ENCODE measurements around the gene RNF111. TPM values are rescaled to one million over a fixed set of nuclear protein-coding genes. Genes with fewer than 3 reads are reported as not detected.
A peak's percentile ranks its signal among the peaks of the same experiment; 100 is the strongest.

RNF111 gene
- total and polyA plus RNA-seq, 2 of the 13 experiments (the other 11 are each of a cell fraction or from before 2014, with no cell fraction given), result 12.1 to 23.1 TPM

GRCh38 chr15:58987491-58988005, at the start of gene RNF111 (continued):
- TF ChIP-seq FUBP1 (CRISPR knock-in tag; IDR thresholded peaks at IDR 0.05; ENCODE audit: borderline replicate concordance) (no peak), ZNF564 (CRISPR knock-in tag; IDR thresholded peaks at IDR 0.05) (peak; percentile 22; the same call in 1 of the 2 replicates), KAT8 (CRISPR knock-in tag; IDR thresholded peaks at IDR 0.05) (peak; percentile 73), IRF9 (CRISPR knock-in tag; IDR thresholded peaks at IDR 0.05; ENCODE audit: borderline replicate concordance) (no peak; the same call in 1 of the 2 replicates), ZNF350 (CRISPR knock-in tag; IDR thresholded peaks at IDR 0.05; ENCODE audit: borderline replicate concordance, low read depth) (peak; percentile 88), HNRNPLL (IDR thresholded peaks at IDR 0.05; ENCODE audit: low read depth, low read length, poor library complexity, severe bottlenecking) (peak; percentile 90), CCDC6 (CRISPR knock-in tag; IDR thresholded peaks at IDR 0.05) (no peak), THYN1 (CRISPR knock-in tag; IDR thresholded peaks at IDR 0.05; ENCODE audit: borderline replicate concordance, low read depth) (no peak), ATAD3A (CRISPR knock-in tag; IDR thresholded peaks at IDR 0.05) (no peak), XBP1 (CRISPR knock-in tag; IDR thresholded peaks at IDR 0.05) (no peak), CENPT (CRISPR knock-in tag; IDR thresholded peaks at IDR 0.05; ENCODE audit: low read depth) (no peak), ZNF264 (CRISPR knock-in tag; IDR thresholded peaks at IDR 0.05) (no peak), DPF2 (CRISPR knock-in tag; IDR thresholded peaks at IDR 0.05; ENCODE audit: borderline replicate concordance, low read depth) (no peak), ZNF230 (CRISPR knock-in tag; IDR thresholded peaks at IDR 0.05) (no peak), NFRKB (IDR thresholded peaks at IDR 0.05) (no peak), ZNF234 (CRISPR knock-in tag; conservative IDR thresholded peaks at IDR 0.05) (no peak), THAP9 (CRISPR knock-in tag; IDR thresholded peaks at IDR 0.05; ENCODE audit: borderline replicate concordance) (peak; percentile 79; the same call in 1 of the 2 replicates), ATF1 (CRISPR knock-in tag; IDR thresholded peaks at IDR 0.05) (no peak), ZNF550 (CRISPR knock-in tag; IDR thresholded peaks at IDR 0.05; ENCODE audit: borderline replicate concordance) (0 out of 2 replicates have a peak, but pooled peaks have one; percentile 38), NFYB (CRISPR knock-in tag; IDR thresholded peaks at IDR 0.05) (no peak), ZNF589 (CRISPR knock-in tag; conservative IDR thresholded peaks at IDR 0.05) (no peak), ATF7-NPFF (CRISPR knock-in tag; IDR thresholded peaks at IDR 0.05; ENCODE audit: low read depth) (no peak), FLYWCH1 (CRISPR knock-in tag; IDR thresholded peaks at IDR 0.05) (no peak)
